Sigmoid colon (tissue), 4 donors: ENCODE data around the gene GNLY.

Experiments
- CTCF ChIP-seq, 4 experiments: fragments of 450-650 bp in 3 of 4; fragments of 200-600 bp in 1 of 4; IDR thresholded peaks; one replicate each; pipeline ENCODE4 v1.5.1; 2016 to 2019; ENCODE audit warnings: antibody characterized with exemption in 4 of 4, mild to moderate bottlenecking in 3 of 4, moderate library complexity in 2 of 4
- POLR2A ChIP-seq, 2 donors: fragments of 450-650 bp; IDR thresholded peaks; one replicate each; pipeline ENCODE4 v1.6.1; 2016; ENCODE audit warnings: antibody characterized with exemption in 2 of 2, mild to moderate bottlenecking in 2 of 2, moderate library complexity in 2 of 2
- POLR2AphosphoS5 ChIP-seq, 4 donors: sonication (generic); formaldehyde crosslinking; IDR thresholded peaks; one replicate each; pipeline ENCODE4 v1.6.1; 2017; ENCODE audit warnings: antibody characterized with exemption in 4 of 4

DNA sequence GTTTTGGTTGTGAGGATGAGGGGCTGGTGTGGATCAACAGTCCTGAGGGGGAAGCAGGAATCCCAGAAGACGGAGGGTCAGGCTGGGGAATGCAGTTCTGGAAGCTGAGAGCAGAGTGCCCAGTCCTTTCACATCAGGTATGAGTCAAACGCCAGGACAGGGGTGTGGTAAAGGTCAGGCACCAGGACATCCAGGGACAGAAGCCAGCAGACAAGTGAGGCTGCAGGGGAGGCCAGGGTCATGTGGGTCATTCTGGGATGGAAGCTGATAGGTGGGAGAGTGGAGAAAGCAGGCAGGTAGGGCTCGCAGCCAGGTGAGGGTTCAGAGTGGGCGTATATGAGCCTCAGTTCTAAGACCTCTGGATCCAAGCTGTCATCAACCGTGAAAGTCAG lies 12.8 kb upstream of the GNLY start:
- TF ChIP-seq CTCF (IDR thresholded peaks at IDR 0.05), result no peak
- no peak for TF ChIP-seq POLR2A (IDR thresholded peaks at IDR 0.05)
- no peak for TF ChIP-seq POLR2AphosphoS5 (IDR thresholded peaks at IDR 0.05)
